Stimulated activated CD4-positive, alpha-beta T cell treated with anti-CD3 and anti-CD28 coated beads, TNF-alpha, amount 100 ng/mL, for 24 hours (primary cell): ENCODE results near the gene CMSS1.
"Not testable (repeated sequence)": the region's sequence is repeated elsewhere in the genome, so short reads cannot be mapped to it uniquely, and the experiment has no call there.

ENCODE experiments used
- DNase-seq, 3 experiments: peaks; one replicate each; pipeline ENCODE4 v3.0.0-alpha.2; 2020; ENCODE audit warnings: low read depth in 3 of 3

Gene CMSS1

DNA sequence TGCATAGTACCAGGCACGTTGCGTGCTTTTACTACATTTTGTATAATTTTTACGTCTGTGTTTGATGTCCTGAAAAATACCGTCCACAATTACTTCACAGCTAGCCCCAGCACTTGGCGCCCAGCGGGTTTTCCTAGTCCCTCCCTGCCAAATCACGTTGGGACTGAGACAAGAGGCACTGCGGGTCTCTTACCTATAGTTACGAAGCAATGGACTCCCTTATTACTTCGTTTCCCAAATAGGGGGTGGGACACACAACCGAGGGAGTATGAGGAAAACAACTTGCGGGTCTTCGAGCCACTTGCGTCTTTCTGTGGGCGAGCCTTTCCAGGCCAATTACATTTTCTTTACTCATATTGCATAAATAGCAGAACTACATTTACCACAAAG lies 620 bp upstream of the CMSS1 start:
- DNase-seq: no peak

DNA sequence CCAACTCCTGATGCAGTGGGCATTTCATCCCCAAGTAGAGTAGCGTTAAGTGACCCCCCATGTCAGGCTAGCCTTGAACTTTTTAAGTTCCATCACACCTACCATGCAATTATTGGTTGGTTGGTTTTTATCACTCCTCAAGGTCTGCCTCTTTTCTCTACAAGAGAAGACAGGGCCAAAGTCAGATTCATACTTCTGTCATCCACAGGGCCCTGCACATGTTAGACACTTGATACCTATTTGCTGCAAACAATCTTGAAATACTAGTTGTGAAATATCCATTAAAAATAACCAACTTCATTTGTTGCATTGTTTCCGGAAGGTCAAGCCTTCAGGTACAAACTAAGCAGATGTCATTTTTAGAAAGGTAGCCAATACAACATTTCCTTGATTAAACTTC lies 1.2 kb downstream of the CMSS1 start:
- no peak for DNase-seq

DNA sequence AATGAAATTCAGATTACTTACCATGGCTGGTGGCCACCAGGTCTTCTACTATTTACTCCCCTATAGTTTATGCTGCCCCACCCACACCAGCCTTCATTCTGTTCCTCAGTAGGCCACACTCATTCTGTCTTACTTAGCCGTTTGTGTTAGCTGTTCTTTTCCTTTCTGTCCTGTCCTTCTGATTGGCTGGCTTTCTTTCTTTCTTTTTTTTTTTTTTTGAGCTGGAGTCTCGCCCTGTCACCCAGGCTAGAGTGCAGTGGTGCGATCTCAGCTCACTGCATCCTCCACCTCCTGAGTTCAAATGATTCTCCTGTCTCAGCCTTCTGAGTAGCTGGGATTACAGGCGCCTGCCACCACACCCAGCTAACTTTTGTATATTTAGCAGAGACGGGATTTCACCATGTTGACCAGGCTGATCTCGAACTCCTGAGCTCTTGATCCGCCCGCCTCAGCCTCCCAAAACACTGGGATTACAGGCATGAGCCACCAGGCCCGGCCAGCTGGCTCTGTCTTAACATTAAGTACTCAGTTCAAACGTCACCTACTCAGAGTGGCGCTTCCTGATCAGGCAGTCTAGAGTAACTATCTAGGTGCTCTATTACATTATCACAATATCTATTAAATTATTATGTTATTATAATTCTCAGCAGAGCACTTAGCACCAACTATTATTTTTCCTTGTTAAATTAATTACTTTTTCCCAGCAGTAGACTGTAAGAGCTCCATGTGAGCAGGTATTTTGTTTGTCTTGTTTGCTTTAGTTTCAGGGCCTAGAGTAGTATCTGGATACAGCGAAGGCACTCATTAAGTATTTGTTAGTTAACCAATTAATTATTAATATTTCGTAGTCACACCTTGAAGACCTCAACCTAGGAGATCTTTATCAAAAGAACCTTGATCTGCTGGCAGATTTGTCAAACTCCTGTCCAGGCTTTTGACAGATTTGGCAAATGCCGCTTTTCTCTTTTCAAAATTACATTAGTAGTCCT lies 6.4 kb downstream of the CMSS1 start:
- DNase-seq: no peak

DNA sequence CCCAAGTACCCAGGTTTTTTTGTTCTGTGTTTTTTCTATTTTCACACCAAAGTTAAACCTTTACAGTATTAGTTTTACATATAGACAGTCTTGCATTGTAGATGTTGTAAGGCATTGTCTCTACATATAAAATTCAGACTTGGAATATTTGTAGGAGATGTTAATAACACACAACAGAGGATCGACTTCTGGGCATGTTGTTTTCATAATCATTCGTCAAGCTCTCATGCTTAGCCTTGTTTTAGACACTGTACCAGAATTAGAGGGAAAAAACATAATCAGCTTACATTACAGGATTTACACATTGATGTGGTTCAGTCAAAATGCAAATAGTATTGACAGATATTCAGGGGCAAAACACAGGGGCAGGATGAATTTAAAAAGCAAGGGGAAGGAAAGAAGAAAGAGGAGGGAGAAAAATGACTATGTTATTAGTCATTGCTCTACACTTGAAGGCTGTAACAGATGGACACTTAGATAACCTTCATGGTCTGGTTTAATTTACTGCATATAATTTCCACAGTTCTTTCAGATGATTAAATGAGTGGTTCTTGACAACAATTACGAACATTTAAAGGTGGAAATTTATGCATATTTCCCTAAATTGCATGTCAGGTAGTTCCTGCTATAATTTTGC lies 7.5 kb downstream of the CMSS1 start:
- no peak for DNase-seq

DNA sequence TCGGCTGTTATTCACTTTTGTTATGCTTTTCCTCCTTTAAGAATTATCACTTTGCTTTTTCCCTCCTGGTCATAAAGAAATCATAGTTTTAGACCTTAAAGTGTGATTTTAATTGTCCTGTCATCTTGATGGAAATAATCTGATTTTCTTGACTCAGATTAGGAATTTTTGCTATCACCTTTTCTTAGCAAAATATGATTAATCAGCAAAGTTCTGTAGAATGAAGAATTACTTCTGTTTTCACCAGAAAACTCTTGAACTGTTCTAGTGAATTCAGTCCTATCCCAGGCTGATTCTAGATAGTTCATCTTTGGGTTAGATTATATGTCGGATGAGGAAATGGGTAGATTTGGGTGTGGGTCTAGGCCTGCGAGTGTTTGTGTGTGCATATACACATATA lies 12.2 kb downstream of the CMSS1 start:
- no peak for DNase-seq

DNA sequence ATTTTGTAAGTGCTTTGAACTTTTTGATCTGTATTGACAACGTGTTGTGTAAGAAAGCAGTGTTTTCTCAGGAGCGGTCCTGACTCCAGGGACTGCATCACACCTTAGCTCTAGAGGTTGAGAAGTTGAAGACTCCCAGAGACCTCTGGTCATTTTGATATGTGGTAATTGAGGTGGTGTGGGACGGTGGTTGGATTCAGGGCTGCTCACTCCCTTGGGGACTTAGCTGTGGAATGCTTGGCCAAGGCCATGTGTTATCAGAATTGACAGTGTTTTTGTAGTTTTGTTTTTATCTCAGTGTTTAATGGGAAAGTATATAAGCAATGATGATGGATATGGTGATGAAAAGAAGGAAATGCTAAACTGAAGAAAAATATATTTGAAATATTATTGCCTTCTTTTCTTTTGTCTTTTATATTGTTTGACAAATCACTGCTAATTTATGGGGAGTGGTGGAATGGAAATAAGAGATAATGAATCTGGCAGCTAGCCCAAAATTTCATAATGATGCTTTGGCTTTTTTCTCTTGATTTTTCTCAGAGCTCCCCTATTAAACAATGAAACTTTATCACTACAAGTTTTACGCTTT lies 16.0 kb downstream of the CMSS1 start:
- DNase-seq: no peak

DNA sequence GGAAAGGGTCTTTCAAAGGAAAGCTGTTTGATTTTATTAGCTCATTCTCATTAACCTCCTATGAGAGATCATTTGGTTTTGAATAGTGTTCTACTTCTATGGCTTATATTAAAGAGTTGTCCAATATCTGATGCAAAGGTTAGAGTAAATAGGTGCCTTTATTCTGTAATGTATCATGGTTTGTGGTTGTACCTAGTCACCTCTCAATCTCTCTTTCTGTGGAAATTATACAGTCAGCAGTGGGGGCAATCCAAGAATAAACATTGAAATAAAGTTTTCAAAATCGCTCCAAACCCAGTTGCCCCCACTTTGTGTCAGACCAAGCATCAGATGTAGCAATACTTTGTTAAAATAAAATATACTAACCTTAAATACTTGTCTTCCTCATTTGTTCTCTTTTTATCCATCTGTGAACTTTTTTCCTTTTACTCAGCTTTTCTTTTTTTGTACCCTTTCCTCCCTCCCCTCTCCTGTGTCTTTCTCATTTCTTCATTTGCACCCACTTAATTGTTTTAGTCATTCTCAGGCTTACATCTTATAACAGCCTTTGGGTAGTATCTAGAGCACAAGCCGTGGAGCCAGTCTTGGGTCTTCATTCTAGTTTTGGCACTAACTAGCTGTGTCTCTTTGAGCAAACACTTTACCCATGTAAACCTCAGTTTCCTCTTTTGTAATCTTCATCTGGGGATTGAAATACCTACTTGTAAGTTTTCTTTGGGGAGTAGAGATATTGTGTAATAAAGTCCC lies 16.7 kb downstream of the CMSS1 start:
- no peak for DNase-seq

DNA sequence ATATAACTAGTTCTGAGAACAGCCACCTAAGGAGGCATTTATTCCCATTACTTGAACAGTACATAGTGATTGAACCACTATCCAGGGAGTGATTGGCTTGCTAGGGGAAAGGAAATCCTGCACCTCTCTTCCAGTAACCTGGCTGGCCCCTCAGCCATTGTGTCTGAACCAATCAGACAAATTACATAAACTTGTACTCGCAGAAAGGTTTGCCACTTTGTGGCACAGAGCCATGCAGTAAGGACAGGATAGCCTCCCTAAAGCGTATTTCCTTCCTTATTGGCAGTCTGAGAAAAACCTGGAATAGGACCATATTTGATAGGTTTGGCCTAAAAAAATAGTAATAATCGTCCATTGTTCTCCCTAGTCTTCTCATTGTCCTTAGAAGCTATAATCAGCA lies 19.0 kb downstream of the CMSS1 start:
- DNase-seq: no peak

DNA sequence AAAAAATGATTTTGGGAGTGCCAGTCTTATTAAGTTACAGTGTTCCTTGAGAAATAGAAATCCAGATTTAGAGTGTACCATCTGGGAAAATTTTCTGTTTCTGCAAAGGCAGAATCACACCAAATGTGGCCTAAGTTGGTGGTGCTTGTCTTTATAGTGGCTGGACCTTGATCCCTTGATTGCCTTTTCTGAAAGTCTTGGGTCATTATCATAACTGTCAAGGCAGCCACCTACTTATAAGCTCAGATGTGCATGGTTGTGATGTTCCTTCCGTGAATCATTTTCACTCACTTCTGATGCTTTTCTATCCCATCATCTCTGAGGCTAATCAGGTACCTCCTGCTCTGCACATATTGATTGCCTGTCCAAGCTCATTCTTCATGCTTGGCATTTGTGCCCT lies 20.1 kb downstream of the CMSS1 start:
- DNase-seq: no peak

DNA sequence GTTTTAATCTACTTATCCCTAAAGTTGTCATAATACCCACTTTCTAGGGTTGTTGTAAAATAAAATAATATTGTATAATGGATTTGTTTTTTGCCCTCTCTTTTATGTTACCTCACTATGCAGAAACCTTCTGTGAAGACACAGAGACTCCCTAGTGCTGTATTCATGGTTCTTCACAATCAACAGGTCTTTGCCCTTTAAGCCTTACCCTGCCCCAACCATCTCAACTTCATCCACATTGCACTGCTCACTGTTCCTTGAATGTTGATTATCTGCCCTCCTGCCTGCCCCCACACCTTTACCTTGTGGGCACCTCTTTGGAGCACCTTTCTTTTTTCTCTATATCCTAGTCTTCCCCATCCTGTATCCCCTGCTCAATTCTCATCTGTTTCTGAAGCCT lies 21.1 kb downstream of the CMSS1 start:
- no peak for DNase-seq

DNA sequence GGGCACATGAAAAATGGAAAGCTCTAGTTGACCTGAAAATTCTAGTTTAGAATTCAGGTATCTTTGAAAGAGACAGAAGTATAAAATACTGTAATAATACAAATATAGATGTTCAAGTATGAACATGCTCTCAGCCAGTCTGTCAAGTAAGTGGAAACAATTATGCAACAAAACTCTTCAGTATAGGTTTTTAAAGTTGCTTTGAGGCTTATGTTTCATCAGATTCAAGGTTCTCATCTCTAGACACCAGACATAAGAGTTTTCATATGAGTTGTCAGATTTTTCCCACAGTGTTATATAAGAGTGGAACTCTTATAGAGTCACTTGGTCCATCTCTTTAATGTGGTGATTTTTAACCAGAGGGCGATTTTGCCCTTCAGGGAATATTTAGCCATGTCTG lies 22.0 kb downstream of the CMSS1 start:
- no peak for DNase-seq

- DNase-seq: not testable (repeated sequence)
Measured at GRCh38 chr3:99841949-99842348, 24.3 kb downstream of the CMSS1 start.

DNA sequence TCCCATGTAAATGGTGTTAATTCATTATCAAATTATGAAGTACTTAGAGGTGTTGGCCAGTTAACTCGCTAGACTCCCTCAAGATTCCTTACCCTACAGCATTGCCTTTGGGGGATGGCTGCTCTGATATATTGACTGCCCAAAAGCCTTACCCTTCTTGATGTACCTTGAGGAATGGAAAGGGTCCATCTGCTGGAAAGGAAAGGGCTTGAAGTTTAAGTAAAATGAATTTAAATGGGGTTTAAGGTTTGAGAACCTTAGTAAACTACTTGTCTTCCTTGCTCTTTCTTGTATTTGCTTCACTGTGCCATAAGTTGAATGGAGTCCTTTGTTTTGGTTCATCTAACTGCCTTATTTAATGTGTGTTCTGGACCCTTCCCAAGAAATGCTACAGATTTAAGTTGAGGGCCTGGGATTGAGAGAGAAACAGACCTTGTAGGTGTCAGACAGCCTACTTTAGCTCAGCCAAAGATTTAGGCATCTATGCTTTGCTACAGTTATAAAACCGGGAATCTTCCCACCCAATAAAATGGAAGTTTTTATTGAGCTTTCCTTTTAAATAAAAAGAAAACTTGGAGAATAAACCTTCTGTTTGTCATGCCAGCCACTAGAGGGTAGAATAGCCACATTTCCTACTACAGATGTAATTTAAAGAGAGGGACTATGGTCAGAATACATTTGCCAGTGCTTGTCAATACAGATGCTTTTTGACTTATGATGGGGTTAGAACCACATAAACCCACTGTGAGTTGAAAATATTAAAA lies 25.3 kb downstream of the CMSS1 start:
- DNase-seq: no peak

DNA sequence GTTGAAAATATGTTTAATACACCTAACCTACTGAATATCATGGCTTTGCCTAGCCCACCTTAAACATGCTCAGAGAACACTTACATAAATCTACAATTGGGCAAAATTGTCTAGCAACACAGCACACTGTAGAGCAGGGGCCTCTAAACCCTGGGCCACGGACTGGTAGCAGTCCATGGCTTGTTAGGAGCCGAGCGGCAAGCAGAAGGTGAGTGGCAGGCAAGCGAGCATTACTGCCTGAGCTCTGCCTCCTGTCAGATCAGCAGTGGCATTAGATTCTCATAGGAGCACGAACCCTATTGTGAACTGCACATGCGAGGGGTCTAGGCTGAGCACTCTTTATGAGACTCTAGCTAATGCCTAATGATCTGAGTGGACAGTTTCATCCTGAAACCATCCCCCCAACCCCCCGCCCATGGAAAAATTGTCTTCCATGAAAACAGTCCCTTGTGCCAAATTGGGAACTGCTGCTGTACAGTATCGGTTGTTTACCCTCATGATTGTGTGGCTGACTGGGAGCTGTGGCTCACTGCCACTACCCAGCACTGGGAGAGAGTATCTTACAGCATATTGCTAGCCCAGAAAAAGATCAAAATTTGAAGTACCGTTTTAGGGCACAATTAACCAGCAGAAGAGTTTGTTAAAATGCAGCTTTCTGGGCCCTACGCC lies 26.1 kb downstream of the CMSS1 start:
- no peak for DNase-seq

DNA sequence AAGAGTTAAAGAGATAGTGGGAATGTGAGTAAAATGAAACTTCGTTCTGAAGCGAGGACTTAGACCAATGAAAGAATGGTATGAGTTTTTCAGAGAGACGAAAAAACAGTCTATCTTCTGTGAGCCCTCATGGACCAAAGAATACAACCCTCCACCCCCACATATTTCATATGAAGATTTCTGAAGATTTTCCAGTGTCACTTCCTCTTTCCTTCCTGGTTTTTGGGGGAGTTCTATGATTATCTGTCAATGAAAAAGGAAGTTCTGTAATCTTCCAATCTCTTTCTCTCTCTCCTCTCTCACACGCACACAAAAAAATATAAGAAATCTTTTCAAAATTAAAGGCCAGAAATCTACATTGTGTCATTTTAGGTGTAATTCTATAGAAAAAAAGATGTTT lies 27.7 kb downstream of the CMSS1 start:
- no peak for DNase-seq

DNA sequence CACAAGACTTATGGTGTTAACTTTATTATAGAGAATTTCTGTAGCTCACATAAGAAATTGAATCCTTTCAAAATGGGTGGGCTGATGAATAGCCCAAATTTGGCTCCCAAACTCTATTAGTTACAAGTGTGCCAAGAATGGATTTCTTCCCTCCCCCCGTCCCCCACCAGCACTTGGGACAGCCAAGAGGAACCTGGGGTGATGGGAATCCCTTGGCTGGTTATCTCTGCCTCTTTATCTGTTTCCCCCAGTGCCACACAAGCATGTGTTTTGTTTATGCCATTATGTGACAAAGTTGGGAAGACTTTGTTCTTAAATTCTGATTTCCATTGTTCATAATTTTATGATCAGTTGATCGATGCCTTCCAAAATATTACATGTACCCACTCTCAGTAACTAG lies 28.3 kb downstream of the CMSS1 start:
- no peak for DNase-seq

DNA sequence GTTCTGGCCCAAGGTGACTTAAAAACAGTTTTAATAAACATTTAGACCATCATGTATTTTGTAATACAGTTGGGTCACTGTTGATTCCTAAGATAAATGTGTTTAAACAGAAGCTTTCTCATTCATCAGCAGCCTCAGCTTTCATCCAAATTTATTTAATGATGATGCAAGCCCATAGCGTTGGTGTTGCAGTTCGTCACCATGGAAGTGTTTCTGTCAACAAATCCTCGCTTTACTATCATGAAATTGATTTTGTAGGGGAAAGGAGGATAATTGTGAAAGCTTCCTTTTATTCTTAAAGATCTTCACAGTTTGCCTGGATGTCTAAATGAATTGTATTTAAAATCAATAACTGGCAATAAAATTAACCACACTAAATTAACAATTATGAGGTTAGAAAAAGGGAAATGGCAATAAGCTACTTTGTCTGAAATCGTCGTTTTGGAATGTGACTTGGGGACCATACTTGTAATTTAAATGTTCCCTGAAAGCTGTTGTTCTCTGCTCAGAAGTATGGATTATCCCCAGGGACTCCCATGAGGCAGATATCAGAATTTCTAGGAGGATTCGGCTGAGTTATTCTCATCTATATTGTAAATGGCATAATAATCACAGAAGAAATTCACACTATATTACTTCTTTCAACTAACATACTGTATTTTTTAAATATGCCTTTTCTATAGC lies 29.0 kb downstream of the CMSS1 start:
- DNase-seq: no peak

DNA sequence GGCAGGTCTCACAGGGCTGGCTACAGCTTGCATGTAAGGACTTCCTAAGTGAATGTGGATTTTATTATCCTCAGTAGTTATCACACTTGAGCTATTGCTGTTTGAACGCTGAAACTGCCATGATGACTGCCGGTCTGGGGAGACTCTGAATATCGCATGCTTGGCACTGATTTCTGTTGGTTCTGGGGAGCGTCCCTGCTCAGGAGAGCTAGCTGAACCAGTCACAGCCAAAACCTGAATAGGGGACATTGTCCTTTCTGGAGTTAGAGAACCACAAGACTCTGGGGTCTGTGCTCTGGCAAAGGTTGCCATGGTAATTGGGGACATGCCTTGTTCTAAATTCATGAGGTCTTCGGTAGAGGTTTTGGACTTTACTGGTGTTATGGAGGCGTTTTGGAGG lies 30.8 kb downstream of the CMSS1 start:
- no peak for DNase-seq

DNA sequence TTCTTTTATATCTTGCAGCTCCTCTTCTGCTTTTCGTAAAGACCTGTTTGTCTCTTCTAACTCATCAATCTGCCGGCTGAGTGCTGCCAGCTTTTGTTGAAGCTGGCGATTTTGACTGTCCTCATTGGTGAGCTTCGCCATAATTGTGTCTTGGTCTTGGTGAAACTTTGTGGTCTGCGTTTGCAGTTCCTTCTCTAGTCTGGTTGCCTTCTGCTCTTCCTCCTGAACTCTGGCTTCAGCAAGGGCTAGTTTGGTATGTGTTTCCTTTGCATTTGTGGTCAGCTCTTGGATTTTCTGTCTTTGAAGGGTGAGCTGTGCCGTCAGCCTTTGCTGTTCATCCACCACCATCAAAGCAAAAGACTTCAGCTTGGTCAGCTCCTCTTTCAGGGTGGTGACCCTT lies 32.9 kb downstream of the CMSS1 start:
- no peak for DNase-seq

DNA sequence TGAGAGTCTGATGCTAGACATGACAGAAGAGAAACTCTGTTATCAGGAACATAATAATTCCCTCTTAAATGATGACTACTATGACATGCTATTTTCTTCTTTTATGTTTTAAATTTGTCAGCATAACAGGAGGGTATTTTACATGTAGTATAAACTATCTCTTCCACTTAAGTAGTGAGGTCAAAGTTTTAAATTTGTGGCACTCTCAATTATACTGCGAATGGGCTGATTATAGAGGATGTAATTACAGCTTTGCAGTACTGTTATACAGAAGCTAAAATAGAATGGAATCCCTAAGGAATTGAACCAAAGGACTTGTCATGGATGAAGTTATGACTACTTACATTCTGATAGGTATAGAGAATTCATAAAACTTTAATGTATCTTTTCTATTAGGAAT lies 34.3 kb downstream of the CMSS1 start:
- DNase-seq: no peak
